Keratinocyte (primary cell): Measurements from ENCODE around the gene RIPOR2. TPM values are rescaled to one million over a fixed set of nuclear protein-coding genes. Genes with fewer than 3 reads are reported as not detected.
"Not testable (repeated sequence)": the region's sequence is repeated elsewhere in the genome, so short reads cannot be mapped to it uniquely, and the experiment has no call there.

Source experiments
- DNase-seq: peaks from one replicate; pipeline ENCODE4 v3.0.0-alpha.2; 2011; ENCODE audit warnings: low read depth, missing footprints, low spot score
- FAIRE-seq: peaks from 2 replicates; lab custom pipeline; 2011; peaks lifted over from hg19 to GRCh38; lab: Jason Lieb, UNC
- H2AFZ ChIP-seq: 2 replicates; pipeline ENCODE4 v1.6.0; 2012; ENCODE audit warnings: low read length, control low read depth, inconsistent platforms; ENCODE audit not compliant: control insufficient read depth
- H3K27ac ChIP-seq: 2 replicates; pipeline ENCODE4 v1.5.1; 2011; ENCODE audit warnings: low read length; ENCODE audit not compliant: control insufficient read depth, insufficient read depth
- H3K27me3 ChIP-seq: 3 replicates; pipeline ENCODE4 v1.6.0; 2011; ENCODE audit warnings: low read length; ENCODE audit not compliant: control insufficient read depth, insufficient read depth; ENCODE audit errors: extremely low read depth
- H3K36me3 ChIP-seq, 2 experiments: 2 replicates in 1 of 2; 3 replicates in 1 of 2; pipeline ENCODE4 v1.5.1; 2011; ENCODE audit warnings: low read length in 2 of 2, mild to moderate bottlenecking in 1 of 2; ENCODE audit not compliant: control insufficient read depth in 2 of 2, insufficient read depth in 2 of 2; ENCODE audit errors: extremely low read depth in 1 of 2
- H3K4me1 ChIP-seq: 3 replicates; pipeline ENCODE4 v1.5.1; 2011; ENCODE audit warnings: low read length; ENCODE audit not compliant: control insufficient read depth, insufficient read depth; ENCODE audit errors: extremely low read depth
- H3K4me2 ChIP-seq: 3 replicates; pipeline ENCODE4 v1.6.0; 2011; ENCODE audit warnings: low read depth, low read length; ENCODE audit not compliant: control insufficient read depth, insufficient read depth; ENCODE audit errors: extremely low read depth
- H3K4me3 ChIP-seq, 3 experiments: fragments of 200-600 bp in 1 of 3; sonication (generic) in 1 of 3; 2 replicates in 2 of 3; 3 replicates in 1 of 3; pipeline ENCODE4 v1.5.1; 2011 to 2016; ENCODE audit warnings: low read length in 3 of 3, mild to moderate bottlenecking in 3 of 3, control low read depth in 2 of 3, inconsistent platforms in 1 of 3, low read depth in 1 of 3, mixed read lengths in 1 of 3, mixed run types in 1 of 3, moderate library complexity in 1 of 3; ENCODE audit not compliant: control insufficient read depth in 2 of 3, insufficient read depth in 2 of 3; ENCODE audit errors: extremely low read depth in 1 of 3
- H3K79me2 ChIP-seq: 2 replicates; pipeline ENCODE4 v1.6.0; 2012; ENCODE audit warnings: low read length; ENCODE audit not compliant: control insufficient read depth, insufficient read depth
- H3K9ac ChIP-seq: 3 replicates; pipeline ENCODE4 v1.6.0; 2011; ENCODE audit warnings: low read length; ENCODE audit not compliant: control insufficient read depth, insufficient read depth; ENCODE audit errors: extremely low read depth
- H3K9me1 ChIP-seq: 3 replicates; pipeline ENCODE4 v1.6.0; 2011; ENCODE audit warnings: low read length; ENCODE audit not compliant: control insufficient read depth, insufficient read depth; ENCODE audit errors: extremely low read depth
- H3K9me3 ChIP-seq: 2 replicates; pipeline ENCODE4 v1.5.1; 2012; ENCODE audit warnings: low read depth, low read length; ENCODE audit not compliant: control insufficient read depth
- H4K20me1 ChIP-seq: 3 replicates; pipeline ENCODE4 v1.6.0; 2011; ENCODE audit warnings: low read length; ENCODE audit not compliant: control insufficient read depth, insufficient read depth; ENCODE audit errors: extremely low read depth
- EZH2 ChIP-seq: IDR thresholded peaks from one replicate; pipeline ENCODE4 v1.6.1; 2012; ENCODE audit warnings: inconsistent platforms, mild to moderate bottlenecking, low read length, moderate library complexity
- dilution Hi-C: fragments of 300-500 bp; cut with MboI; formaldehyde crosslinking; loops from one replicate; pipeline ENCODE4 v1.7.0; 2020; ENCODE audit warnings: low sequenced_read_pairs; ENCODE audit not compliant: extremely low pct_ligation_motif_present
- polyA plus RNA-seq, 5 experiments: library from polyadenylated mRNA; depleted of rRNA in 3 of 5; stranded (reverse) in 3 of 5; stranded (forward) in 1 of 5; unstranded in 1 of 5; fragments of >200 nt; gene quantifications; 1 replicate in 1 of 5; 2 replicates in 3 of 5; 3 replicates in 1 of 5; pipeline versions ENCODE4 v1.2.1 to v1.2.3, GENCODE V29; 2011 to 2012; ENCODE audit warnings: missing spikeins in 2 of 5, low read depth in 1 of 5, low replicate concordance in 1 of 5
- TF ChIP-seq, protein P1 (sequence below), 3 experiments: IDR thresholded peaks in 1 of 3; conservative IDR thresholded peaks in 1 of 3; optimal IDR thresholded peaks in 1 of 3; 2 replicates in 2 of 3; 3 replicates in 1 of 3; pipeline versions ENCODE3 to v1.5.1; 2011; ENCODE audit warnings: low read length in 3 of 3, mild to moderate bottlenecking in 3 of 3, moderate library complexity in 2 of 3, control low read depth in 1 of 3, inconsistent platforms in 1 of 3; ENCODE audit not compliant: insufficient read depth in 2 of 3; ENCODE audit errors: extremely low read depth in 1 of 3

RIPOR2 gene
- polyA plus RNA-seq, 1 donor (not counting 4 experiments of a cell fraction or from before 2014, with no cell fraction given) = 0.07 TPM

DNA sequence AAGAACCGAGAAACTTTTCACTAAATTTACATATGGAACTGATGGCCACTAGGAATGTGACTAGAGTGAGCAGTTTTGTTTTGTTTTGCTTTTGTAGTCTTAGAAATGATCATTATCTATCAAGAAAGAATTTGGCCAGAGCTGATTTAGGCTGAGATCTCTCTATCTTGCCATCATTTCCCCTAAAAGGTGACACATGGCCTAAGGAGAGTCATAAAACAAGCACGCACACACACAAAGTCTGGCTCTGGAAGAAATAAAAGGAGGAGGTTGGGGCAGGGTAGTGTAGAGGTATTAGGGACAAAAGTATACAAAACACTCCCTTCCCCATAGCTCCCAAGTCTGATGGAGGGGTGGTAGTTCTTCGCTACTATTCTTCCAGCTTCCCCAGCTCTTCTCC, 56.4 kb downstream of the RIPOR2 start:
- FAIRE-seq = no peak
- H3K9ac ChIP-seq = no peak overlapping the region
- H3K4me3 ChIP-seq = no peak overlapping the region
- H3K36me3 ChIP-seq = no peaks in the 10 kb centered on the region
- no peak for TF ChIP-seq EZH2
- TF ChIP-seq, protein P1, sequence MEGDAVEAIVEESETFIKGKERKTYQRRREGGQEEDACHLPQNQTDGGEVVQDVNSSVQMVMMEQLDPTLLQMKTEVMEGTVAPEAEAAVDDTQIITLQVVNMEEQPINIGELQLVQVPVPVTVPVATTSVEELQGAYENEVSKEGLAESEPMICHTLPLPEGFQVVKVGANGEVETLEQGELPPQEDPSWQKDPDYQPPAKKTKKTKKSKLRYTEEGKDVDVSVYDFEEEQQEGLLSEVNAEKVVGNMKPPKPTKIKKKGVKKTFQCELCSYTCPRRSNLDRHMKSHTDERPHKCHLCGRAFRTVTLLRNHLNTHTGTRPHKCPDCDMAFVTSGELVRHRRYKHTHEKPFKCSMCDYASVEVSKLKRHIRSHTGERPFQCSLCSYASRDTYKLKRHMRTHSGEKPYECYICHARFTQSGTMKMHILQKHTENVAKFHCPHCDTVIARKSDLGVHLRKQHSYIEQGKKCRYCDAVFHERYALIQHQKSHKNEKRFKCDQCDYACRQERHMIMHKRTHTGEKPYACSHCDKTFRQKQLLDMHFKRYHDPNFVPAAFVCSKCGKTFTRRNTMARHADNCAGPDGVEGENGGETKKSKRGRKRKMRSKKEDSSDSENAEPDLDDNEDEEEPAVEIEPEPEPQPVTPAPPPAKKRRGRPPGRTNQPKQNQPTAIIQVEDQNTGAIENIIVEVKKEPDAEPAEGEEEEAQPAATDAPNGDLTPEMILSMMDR (optimal IDR thresholded peaks at IDR 0.05 in 1 of 3, IDR thresholded peaks at IDR 0.05 in 1 of 3, conservative IDR thresholded peaks at IDR 0.05 in 1 of 3; ENCODE audit: extremely low read depth in 1 of 3, insufficient read depth in 2 of 3, low read length in 3 of 3) = no peak
- no peak overlapping the region for H3K27ac ChIP-seq
- H3K27me3 ChIP-seq = no peaks in the 10 kb centered on the region
- dilution Hi-C loops = no loop called here
- H3K9me1 ChIP-seq = no peaks in the 10 kb centered on the region
- H3K9me3 ChIP-seq = no peaks in the 10 kb centered on the region
- no peaks in the 10 kb centered on the region for H4K20me1 ChIP-seq
- no peaks in the 10 kb centered on the region for H3K79me2 ChIP-seq
- H3K4me2 ChIP-seq = no peak overlapping the region
- DNase-seq = no peak
- no peak overlapping the region for H2AFZ ChIP-seq
- H3K4me1 ChIP-seq = no peaks in the 10 kb centered on the region

DNA sequence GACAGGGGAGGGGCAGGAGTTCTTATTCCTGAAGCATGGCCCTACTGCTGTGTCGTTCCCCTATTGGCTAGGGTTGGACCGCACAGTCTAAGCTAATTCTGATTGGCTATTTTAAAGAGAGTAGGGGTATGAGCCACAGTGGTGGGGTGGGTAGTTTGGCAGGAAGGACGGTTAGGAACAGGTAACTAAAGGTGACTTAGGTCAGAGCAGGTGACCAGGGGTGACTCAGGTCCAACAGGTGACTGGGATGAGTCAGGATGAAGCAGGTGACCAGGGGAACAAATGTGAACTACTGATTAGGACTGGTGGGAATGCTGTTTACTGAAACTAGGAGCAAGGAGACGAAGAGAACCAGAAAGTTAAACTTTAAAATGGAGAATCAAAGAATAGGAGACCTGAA, 58.0 kb downstream of the RIPOR2 start:
- H3K36me3 ChIP-seq, H3K9me3 ChIP-seq, dilution Hi-C loops, H3K4me1 ChIP-seq, H3K9ac ChIP-seq, FAIRE-seq, H3K9me1 ChIP-seq, H2AFZ ChIP-seq, H3K4me2 ChIP-seq, H3K79me2 ChIP-seq, H4K20me1 ChIP-seq, DNase-seq, H3K27ac ChIP-seq, H3K4me3 ChIP-seq, H3K27me3 ChIP-seq: not testable (repeated sequence)
